Keratinocyte (primary cell): ENCODE measurements around the gene PRPF8.

ENCODE experiments used
- EZH2 ChIP-seq: IDR thresholded peaks from one replicate; pipeline ENCODE4 v1.6.1; 2012; ENCODE audit warnings: inconsistent platforms, mild to moderate bottlenecking, low read length, moderate library complexity
- TF ChIP-seq, protein P1 (sequence below), 3 experiments: IDR thresholded peaks in 1 of 3; conservative IDR thresholded peaks in 1 of 3; optimal IDR thresholded peaks in 1 of 3; 2 replicates in 2 of 3; 3 replicates in 1 of 3; pipeline versions ENCODE3 to v1.5.1; 2011; ENCODE audit warnings: low read length in 3 of 3, mild to moderate bottlenecking in 3 of 3, moderate library complexity in 2 of 3, control low read depth in 1 of 3, inconsistent platforms in 1 of 3; ENCODE audit not compliant: insufficient read depth in 2 of 3; ENCODE audit errors: extremely low read depth in 1 of 3

DNA sequence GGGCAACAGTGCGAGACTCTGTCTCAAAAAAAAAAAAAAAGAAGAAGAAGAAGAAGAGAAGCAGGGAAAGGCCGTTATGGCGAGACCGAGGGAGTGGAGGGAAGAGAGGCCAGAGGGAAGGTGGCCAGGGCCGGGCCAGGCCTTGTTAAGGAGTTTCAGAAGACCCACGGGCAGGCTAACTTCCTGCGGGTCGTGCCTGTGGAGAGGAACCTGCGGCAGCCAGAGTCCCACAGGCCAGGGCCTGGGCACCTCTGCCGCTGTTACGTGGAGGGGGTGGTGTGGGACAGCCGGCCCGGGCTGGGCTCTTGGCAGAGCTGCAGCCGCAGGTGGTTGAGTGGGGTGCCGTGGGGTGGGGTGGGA lies 45.3 kb upstream of the PRPF8 start:
- TF ChIP-seq, protein P1, sequence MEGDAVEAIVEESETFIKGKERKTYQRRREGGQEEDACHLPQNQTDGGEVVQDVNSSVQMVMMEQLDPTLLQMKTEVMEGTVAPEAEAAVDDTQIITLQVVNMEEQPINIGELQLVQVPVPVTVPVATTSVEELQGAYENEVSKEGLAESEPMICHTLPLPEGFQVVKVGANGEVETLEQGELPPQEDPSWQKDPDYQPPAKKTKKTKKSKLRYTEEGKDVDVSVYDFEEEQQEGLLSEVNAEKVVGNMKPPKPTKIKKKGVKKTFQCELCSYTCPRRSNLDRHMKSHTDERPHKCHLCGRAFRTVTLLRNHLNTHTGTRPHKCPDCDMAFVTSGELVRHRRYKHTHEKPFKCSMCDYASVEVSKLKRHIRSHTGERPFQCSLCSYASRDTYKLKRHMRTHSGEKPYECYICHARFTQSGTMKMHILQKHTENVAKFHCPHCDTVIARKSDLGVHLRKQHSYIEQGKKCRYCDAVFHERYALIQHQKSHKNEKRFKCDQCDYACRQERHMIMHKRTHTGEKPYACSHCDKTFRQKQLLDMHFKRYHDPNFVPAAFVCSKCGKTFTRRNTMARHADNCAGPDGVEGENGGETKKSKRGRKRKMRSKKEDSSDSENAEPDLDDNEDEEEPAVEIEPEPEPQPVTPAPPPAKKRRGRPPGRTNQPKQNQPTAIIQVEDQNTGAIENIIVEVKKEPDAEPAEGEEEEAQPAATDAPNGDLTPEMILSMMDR (optimal IDR thresholded peaks at IDR 0.05 in 1 of 3, IDR thresholded peaks at IDR 0.05 in 1 of 3, conservative IDR thresholded peaks at IDR 0.05 in 1 of 3; ENCODE audit: extremely low read depth in 1 of 3, insufficient read depth in 2 of 3, low read length in 3 of 3), result no peak
- TF ChIP-seq EZH2, result no peak
